SKM-1 treated with dmso at 0.1 percent for 144 hours (cell line): ENCODE measurements around the gene OIP5.
"Not testable (repeated sequence)": the region's sequence is repeated elsewhere in the genome, so short reads cannot be mapped to it uniquely, and the experiment has no call there.

ENCODE experiments used
- DNase-seq: peaks from one replicate; lab custom pipeline; 2025; ENCODE audit not compliant: unreplicated experiment; lab: John Stamatoyannopoulos, UW

The OIP5 gene

DNA sequence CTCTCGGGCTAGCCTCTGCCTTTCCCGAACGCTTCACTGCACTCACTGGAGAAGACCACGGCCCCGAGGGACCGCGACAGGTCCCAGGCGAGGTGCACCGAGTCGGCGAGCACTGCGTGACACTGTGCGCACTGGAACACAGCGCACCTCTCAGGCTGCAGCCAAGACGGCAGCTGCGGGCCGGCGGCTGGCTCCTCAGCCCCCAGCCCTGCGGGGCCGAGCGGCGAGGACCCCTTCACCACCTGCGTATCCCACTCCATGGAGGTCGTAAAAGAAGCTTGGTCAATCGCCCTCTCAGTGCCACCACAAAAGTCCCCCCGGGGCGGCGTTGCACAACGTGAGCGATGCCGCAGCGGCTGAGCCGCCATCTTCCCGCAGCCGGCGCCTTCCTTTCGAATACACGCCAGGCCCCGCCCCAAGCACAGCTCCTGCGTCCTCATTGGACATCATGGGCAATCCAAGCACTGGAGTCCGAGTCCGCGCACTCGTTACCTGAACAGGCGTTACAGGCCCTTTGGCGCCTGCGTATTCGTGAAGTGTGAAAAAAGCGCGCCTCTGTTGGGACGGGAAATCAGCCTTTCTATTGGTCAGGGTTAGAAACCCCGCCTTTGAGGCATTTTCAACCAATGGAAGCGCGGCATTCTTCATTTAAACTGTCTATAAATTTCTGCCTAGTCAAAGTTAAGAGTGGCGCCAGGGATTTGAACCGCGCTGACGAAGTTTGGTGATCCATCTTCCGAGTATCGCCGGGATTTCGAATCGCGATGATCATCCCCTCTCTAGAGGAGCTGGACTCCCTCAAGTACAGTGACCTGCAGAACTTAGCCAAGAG, at the start of gene OIP5, which contains the start of gene NUSAP1:
Gene OIP5, minus strand, starts transcription at position 398 of the 832 bp plus-strand sequence. Its CDS starts 30 bp downstream, at position 368.
Gene NUSAP1, plus strand, starts transcription at position 688 of the 832 bp plus-strand sequence. Its CDS starts 77 bp downstream, at position 765.
- peak; percentile 99 for DNase-seq

- DNase-seq: no peak
These were observed 45.6 kb upstream of the OIP5 start for GRCh38 chr15:41377978-41378377.

DNA sequence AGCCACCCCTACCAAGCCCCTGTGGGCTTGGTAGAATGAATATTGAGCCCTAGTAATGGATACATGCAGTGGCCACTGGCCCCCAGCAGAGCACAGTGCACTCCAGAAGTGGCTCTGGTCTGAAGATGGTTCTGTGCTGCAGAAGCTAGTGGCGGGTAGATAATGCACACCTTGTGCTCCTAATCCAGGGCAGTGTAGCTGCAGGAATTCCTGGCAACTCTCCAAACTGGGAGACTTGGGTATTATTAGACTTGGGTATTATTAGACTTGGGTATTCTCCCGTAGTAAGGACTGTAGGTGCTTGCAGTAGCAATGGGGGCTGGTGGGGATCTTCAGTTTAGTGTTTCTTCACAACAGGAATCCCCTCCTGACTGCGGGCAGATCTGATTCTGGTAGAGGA, 35.0 kb upstream of the OIP5 start:
- DNase-seq: no peak

GRCh38 chr15:41354371-41354770, 22.0 kb upstream of the OIP5 start:
- no peak for DNase-seq

GRCh38 chr15:41350057-41350717, 17.8 kb upstream of the OIP5 start:
- no peak for DNase-seq

- DNase-seq: no peak
These were observed 14.8 kb upstream of the OIP5 start for GRCh38 chr15:41347236-41347635.

GRCh38 chr15:41341519-41341918, 9.1 kb upstream of the OIP5 start:
- DNase-seq: no peak

GRCh38 chr15:41340189-41340695, 7.9 kb upstream of the OIP5 start:
- no peak for DNase-seq

DNA sequence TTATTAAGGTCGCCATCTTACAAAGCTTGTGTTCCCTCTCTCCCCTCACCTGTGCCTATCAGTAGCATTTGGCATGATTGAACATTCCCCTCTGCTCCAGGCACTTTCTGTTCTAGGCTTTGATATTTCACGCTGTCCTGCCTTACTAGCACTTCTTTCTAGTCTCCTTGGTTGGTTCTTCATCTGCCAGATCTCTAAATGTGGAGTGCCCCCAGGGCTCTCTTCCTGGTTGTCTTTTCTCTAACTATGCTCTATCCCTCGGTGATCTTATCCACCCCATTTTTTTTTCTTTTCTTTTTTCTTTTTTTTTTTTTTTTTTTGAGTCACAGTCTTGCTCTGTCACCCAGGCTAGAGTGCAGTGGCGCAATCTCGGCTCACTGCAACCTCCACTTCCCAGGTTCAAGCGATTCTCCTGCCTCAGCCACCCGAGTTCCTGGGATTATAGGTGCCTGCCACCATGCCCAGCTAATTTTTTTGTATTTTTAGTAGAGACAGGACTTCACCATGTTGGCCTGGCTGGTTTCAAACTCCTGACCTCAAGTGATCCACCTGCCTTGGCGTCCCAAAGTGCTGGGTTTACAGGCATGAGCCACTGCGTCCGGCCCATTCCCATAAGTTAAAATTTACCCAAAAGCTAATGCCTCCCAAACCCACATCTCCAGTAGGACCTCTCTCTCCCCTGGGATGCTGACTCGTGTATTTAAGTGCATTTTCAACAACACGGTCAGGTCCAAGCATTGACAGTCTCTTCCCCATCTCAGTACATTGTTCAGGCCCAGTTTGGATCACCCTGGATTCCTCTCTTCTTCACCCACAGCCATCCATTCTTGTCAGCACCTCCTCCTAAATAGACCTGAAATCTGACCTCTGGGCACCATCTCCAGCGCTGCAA, 5.5 kb upstream of the OIP5 start:
- DNase-seq: no peak

DNA sequence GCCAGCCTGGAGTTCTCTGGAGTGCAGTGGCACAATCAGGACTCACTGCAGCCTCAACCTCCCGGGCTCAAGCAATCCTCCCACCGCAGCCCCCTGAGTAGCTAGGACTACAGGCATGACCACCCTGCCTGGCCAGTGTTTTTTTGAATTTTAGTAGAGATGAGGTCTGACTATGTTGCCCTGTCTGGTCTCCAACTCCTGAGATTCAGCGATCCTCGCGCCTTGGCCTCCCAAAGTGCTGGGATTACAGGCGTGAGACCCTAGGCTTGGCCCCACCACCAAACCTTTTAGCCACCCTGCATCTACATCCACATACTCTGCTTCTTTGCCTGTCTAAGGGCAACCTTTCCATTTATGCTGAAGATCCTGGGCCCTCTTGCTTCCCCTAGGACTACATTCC, 4.7 kb upstream of the OIP5 start:
- DNase-seq: no peak

DNA sequence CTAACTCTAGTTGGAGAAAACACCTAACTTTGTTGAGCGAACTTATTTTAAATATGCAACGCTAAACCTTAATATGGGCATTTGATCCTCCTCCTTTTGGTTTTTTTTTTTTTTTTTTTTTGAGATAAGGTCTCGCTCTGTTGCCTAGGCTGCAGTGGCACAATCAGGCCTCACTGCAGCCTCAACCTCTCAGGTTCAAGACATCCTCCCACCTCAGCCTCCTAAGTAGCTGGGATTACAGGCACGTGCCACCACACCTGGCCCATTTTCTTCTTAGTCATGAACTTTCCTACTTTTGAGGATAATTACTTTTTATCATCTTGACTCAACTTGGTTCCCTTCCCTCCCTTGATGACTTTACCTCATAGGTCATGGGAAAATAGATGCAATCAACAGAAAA, 4.2 kb upstream of the OIP5 start:
- DNase-seq: no peak

- no peak for DNase-seq
These were observed 2.1 kb upstream of the OIP5 start for GRCh38 chr15:41334293-41335120.

GRCh38 chr15:41333026-41333562, 703 bp upstream of the OIP5 start:
- DNase-seq: peak; percentile 71

DNA sequence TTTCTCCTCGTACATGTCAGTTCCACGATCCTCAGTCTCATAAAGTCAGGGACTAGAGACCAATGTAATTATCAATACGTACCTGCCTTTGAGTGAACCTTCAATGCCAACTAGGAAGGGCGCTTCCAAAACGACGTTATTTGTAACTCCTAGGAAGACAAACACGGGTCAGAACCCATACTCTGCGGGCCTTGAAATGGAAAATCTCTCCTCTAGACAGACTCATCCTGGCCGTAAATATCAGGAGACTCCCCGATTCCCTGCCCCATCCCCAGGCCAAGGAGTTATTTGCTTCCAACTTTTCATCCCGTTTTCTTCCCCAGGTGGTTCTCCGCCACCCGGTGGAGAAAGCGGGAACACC, 578 bp downstream of the OIP5 start:
- no peak for DNase-seq

DNA sequence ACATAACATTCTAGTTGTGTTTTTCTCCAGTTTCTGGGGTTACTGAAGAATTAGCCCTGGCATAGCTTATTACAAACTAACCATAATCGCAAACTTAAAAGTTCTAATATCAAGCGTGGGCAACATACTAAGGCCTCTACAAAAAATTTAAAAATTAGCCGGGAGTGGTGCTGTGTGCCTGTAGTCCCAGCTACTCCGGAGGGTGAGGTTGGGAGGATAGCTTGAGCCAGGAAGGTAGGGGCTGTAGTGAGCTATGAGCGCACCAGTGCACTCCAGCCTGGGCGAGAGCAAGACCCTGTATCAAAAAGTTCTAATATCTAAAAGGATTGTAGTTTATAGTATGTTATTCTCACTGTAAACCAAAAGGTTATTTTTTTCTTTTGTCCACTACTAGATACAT, 1.1 kb downstream of the OIP5 start:
- DNase-seq: no peak

GRCh38 chr15:41323611-41324010, 8.8 kb downstream of the OIP5 start:
- no peak for DNase-seq

DNA sequence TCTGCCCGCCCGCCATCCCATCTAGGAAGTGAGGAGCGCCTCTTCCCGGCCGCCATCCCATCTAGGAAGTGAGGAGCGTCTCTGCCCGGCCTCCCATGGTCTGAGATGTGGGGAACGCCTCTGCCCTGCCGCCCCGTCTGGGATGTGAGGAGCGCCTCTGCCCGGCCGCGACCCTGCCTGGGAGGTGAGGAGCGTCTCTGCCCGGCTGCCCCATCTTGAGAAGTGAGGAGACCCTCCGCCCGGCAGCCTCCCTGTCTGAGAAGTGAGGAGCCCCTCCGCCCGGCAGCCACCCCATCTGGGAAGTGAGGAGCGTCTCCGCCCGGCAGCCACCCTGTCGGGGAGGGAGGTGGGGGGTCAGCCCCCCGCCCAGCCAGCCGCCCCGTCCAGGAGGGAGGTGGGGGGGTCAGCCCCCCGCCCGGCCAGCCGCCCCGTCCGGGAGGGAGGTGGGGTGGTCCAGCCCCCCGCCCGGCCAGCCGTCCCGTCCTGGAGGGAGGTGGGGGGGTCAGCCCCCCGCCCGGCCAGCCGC, 11.5 kb downstream of the OIP5 start:
- not testable (repeated sequence) for DNase-seq

DNA sequence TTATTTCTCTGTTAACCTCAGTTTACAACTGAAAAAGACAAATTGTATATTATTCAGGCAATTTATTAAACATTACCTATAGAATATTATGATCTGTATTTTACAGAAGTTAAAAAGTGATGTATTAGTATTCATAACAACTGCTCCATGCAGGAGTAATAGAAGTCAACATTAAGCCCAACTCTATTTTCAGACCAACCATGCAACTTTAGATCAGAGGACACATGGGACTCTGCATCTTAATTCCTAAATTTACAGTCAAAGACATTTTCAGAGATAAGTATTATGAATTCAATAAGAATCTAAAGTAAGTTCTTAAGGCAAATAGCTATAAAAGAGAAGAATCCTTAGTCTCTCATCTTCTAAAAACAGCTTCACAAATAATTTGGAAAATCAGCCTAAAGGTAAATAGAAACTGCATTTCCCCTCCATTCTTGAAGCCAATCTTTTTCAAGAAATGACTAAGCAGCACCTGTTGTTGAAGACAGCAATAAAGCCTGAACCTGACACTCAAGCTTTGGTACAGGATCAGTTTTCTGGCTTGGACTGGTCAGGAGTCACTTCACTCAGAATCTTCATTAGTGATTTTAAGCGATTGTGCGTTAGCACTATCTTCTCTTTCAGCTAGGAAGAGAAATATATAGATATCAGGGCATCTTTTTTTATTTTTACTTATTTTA, 23.0 kb downstream of the OIP5 start:
- DNase-seq: no peak

DNA sequence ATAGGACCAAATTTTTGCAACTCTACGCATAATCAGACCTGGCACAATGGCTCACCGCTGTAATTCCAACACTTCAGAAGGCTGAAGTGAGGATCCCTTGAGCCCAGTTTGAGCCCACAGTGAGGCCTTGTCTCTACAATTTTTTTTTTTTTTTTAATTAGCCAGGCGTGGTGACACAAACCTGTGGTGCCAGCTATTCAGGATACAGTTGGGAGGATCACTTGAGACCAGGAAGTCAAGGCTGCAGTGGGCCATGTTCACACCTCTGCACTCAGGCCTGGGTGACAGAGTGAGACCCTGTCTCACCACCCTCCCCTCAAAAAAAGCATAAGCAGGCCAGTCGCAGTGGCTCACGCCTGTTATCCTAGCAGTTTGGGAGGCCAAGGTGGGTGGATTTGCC, 24.7 kb downstream of the OIP5 start:
- no peak for DNase-seq
